Measurements from ENCODE around the gene P2RY13.

DNA sequence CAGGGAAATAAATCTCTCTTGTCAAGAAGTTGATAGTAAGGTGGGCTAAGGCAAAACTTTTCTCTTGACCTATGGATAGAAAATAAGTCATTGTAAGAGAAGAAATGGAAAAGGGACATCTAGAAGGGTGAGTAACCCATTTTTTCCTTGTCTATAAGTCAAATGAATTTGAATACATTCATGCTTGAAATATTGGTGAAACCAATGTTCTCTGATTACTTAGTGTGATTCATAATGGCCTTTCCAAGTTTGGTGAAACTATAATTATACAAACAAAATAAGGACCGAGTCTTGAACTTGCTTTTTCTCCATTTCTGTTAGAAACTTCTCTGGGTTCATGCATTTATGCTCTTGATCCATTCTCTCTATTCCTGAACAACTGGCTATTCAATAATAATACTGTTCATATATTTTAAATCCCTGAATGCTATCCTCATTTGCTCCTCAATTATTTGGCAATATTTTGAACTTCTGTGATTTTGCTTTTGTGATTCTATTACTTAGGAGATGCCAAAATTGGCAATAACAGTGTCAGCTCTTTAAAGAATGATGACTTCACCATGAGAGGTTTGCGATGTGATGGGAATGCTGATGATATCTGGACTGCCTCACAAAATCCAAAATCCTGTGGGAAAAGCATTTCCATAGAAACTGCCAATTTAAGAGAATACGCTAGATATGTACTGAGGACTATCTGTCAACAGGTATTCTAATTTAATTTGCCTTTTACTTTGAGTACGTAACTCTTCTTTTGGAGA, 42.9 kb upstream of the P2RY13 start:
- no peak for TF ChIP-seq POLR2A (IDR thresholded peaks at IDR 0.05; ENCODE audit: low read length)
- TF ChIP-seq GATA1 (IDR thresholded peaks at IDR 0.05; ENCODE audit: low read depth, low read length), result no peak

Data from erythroblast (primary cell).